ENCODE results near the gene ELF5. TPM values are rescaled to one million over a fixed set of nuclear protein-coding genes. Genes with fewer than 3 reads are reported as not detected.

The ELF5 gene
- total RNA-seq, 1 experiment from 2014 or later = 0.11 TPM

DNA sequence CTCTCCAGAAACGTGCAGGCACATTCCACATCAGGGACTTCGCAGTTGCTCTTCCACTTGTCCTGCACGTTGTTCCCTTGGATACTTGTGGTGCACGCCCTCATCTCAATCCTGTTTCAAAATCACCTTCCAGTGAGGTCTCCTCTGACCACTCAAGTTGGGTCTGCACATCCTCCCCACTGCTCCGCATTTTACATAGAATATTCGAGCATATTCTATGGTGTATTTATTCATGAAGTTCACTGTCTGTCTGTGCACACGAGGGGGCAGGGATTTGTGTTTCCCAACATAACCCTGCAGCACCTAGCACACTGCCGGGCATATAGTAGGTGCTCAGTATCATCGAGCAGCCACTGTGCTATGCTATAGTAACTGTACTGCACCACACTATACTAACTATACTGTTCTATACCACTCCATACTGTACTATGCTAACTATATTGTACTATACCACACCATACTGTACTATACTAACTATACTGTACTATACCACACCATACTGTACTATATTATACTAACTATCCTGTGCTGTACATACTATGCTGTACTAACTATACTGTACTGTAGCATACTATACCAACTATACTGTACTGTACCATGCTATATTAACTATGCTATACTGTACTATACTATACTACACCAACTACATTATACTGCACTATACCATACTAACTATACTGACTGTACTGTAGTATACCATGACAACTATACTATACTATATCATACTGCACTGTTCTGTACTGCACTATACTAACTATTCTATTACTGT is 30.3 kb downstream of the ELF5 start:
- H2AFZ ChIP-seq (ENCODE audit: low read length) = no peak overlapping the region
- ChIA-PET POLR2A (ENCODE audit: unreplicated experiment) (no interaction called here), CTCF (no interaction called here)
- H3K9ac ChIP-seq (ENCODE audit: low read length) = no peak overlapping the region
- no peak overlapping the region for H3K27ac ChIP-seq (ENCODE audit: low read length)
- peaks cover 9% of the 10 kb centered on the region for H3K4me1 ChIP-seq (ENCODE audit: insufficient read depth, low read length)
- DNase-seq = no peak
- no peaks in the 10 kb centered on the region for H3K9me3 ChIP-seq (ENCODE audit: low read length)
- H3K9me2 ChIP-seq (replicated peaks; ENCODE audit: low read length) = no peaks in the 10 kb centered on the region
- ATAC-seq = no peak
- intact Hi-C loops (cut with micrococcal nuclease) = no loop called here
- no peaks in the 10 kb centered on the region for H3F3A ChIP-seq (ENCODE audit: low read length, unreplicated experiment)
- no peaks in the 10 kb centered on the region for H3K27me3 ChIP-seq (ENCODE audit: low read length)
- H4K20me1 ChIP-seq (ENCODE audit: low read length) = no peaks in the 10 kb centered on the region
- no peak overlapping the region for H3K4me2 ChIP-seq (ENCODE audit: low read length)
- H3K4me3 ChIP-seq (ENCODE audit: low read length) = no peak overlapping the region
- no TSS peak for BruUV-seq (replicated peaks)
- H3K36me3 ChIP-seq (ENCODE audit: low read depth, low read length) = no peaks in the 10 kb centered on the region
- TF ChIP-seq EZH2 (IDR thresholded peaks at IDR 0.05; ENCODE audit: low read length, unreplicated experiment) = no peak
- TF ChIP-seq, protein P1, sequence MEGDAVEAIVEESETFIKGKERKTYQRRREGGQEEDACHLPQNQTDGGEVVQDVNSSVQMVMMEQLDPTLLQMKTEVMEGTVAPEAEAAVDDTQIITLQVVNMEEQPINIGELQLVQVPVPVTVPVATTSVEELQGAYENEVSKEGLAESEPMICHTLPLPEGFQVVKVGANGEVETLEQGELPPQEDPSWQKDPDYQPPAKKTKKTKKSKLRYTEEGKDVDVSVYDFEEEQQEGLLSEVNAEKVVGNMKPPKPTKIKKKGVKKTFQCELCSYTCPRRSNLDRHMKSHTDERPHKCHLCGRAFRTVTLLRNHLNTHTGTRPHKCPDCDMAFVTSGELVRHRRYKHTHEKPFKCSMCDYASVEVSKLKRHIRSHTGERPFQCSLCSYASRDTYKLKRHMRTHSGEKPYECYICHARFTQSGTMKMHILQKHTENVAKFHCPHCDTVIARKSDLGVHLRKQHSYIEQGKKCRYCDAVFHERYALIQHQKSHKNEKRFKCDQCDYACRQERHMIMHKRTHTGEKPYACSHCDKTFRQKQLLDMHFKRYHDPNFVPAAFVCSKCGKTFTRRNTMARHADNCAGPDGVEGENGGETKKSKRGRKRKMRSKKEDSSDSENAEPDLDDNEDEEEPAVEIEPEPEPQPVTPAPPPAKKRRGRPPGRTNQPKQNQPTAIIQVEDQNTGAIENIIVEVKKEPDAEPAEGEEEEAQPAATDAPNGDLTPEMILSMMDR (conservative IDR thresholded peaks at IDR 0.05; ENCODE audit: low read depth, low read length) = no peak
- TF ChIP-seq EZH2phosphoT487 (IDR thresholded peaks at IDR 0.05; ENCODE audit: borderline replicate concordance, low read length) = no peak
- no peaks in the 10 kb centered on the region for H3K79me2 ChIP-seq (ENCODE audit: low read length)

DNA sequence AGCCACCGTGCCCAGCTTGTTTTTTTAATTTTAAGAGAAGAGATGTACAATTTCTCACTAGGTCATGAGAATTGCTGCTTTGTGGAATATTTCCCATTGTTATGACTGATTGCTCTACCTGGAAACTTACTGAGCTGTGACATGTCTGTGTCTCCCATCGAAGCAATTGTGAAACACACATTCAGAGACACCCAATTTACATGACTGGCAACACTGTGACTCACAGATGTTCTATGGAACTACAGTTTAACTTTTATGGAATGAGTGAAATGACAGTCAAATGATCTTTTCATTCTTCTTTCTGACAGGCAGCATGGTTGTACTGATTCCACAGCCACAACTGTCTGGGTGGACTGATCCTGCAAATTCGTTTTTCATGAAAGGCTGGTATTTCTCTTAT is 32.3 kb downstream of the ELF5 start:
- Histone ChIP-seq H3K9me3 (ENCODE audit: low read length) (no peaks in the 10 kb centered on the region), H2AFZ (ENCODE audit: low read length) (no peak overlapping the region), H3K27ac (ENCODE audit: low read length) (no peak overlapping the region), H3K4me3 (ENCODE audit: low read length) (no peak overlapping the region), H3K79me2 (ENCODE audit: low read length) (no peaks in the 10 kb centered on the region), H3K36me3 (ENCODE audit: low read depth, low read length) (no peaks in the 10 kb centered on the region), H3F3A (ENCODE audit: low read length, unreplicated experiment) (no peaks in the 10 kb centered on the region), H3K4me2 (ENCODE audit: low read length) (no peak overlapping the region), H3K4me1 (ENCODE audit: insufficient read depth, low read length) (peaks cover 9% of the 10 kb centered on the region), H4K20me1 (ENCODE audit: low read length) (no peaks in the 10 kb centered on the region), H3K27me3 (ENCODE audit: low read length) (no peaks in the 10 kb centered on the region), H3K9me2 (replicated peaks; ENCODE audit: low read length) (no peaks in the 10 kb centered on the region), H3K9ac (ENCODE audit: low read length) (no peak overlapping the region)
- TF ChIP-seq, protein P1 (conservative IDR thresholded peaks at IDR 0.05; ENCODE audit: low read depth, low read length) = no peak
- TF ChIP-seq EZH2phosphoT487 (IDR thresholded peaks at IDR 0.05; ENCODE audit: borderline replicate concordance, low read length) = no peak
- no peak for TF ChIP-seq EZH2 (IDR thresholded peaks at IDR 0.05; ENCODE audit: low read length, unreplicated experiment)
- CTCF ChIA-PET = no interaction called here
- POLR2A ChIA-PET (ENCODE audit: unreplicated experiment) = no interaction called here
- ATAC-seq (no peak), DNase-seq (peak; percentile 22)
- intact Hi-C loops (cut with micrococcal nuclease) = no loop called here
- no TSS peak for BruUV-seq (replicated peaks)

DNA sequence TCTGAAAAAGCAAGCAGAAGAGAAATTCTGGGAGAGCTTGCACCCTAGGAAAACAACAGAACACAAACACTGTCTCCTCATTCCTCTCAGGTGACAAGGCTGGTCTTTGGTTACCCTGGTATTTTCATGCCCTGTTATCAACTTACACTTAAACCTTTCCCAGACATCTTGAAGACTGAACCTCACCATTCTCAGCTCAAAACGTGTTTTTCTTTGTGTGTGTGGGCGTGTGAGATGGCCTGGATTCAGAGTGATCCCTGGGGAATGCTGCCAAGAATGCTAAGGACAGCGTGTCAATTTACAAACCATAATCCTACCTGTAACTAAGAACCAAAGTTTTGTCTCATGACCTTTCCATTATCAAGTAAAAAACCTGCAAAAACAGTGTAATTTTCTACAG is 33.3 kb downstream of the ELF5 start:
- Histone ChIP-seq H3K36me3 (ENCODE audit: low read depth, low read length) (no peaks in the 10 kb centered on the region), H3K27me3 (ENCODE audit: low read length) (no peaks in the 10 kb centered on the region), H3F3A (ENCODE audit: low read length, unreplicated experiment) (no peaks in the 10 kb centered on the region), H3K4me3 (ENCODE audit: low read length) (no peak overlapping the region), H3K4me1 (ENCODE audit: insufficient read depth, low read length) (peaks cover 9% of the 10 kb centered on the region), H4K20me1 (ENCODE audit: low read length) (no peaks in the 10 kb centered on the region), H3K79me2 (ENCODE audit: low read length) (no peaks in the 10 kb centered on the region), H3K27ac (ENCODE audit: low read length) (no peak overlapping the region), H3K4me2 (ENCODE audit: low read length) (no peak overlapping the region), H3K9me2 (replicated peaks; ENCODE audit: low read length) (no peaks in the 10 kb centered on the region), H3K9ac (ENCODE audit: low read length) (no peak overlapping the region), H3K9me3 (ENCODE audit: low read length) (no peaks in the 10 kb centered on the region), H2AFZ (ENCODE audit: low read length) (peak overlapping the region; percentile 3; the same call in 1 of the 2 replicates)
- ATAC-seq (no peak), DNase-seq (peak; percentile 53)
- no peak for TF ChIP-seq EZH2phosphoT487 (IDR thresholded peaks at IDR 0.05; ENCODE audit: borderline replicate concordance, low read length)
- TF ChIP-seq EZH2 (IDR thresholded peaks at IDR 0.05; ENCODE audit: low read length, unreplicated experiment) = no peak
- POLR2A ChIA-PET (ENCODE audit: unreplicated experiment) = no interaction called here
- BruUV-seq (replicated peaks) = no TSS peak
- CTCF ChIA-PET = no interaction called here
- intact Hi-C loops (cut with micrococcal nuclease) = no loop called here
